ENCODE results near the gene MKNK2.
A peak's percentile ranks its signal among the peaks of the same experiment; 100 is the strongest.

The MKNK2 gene

DNA sequence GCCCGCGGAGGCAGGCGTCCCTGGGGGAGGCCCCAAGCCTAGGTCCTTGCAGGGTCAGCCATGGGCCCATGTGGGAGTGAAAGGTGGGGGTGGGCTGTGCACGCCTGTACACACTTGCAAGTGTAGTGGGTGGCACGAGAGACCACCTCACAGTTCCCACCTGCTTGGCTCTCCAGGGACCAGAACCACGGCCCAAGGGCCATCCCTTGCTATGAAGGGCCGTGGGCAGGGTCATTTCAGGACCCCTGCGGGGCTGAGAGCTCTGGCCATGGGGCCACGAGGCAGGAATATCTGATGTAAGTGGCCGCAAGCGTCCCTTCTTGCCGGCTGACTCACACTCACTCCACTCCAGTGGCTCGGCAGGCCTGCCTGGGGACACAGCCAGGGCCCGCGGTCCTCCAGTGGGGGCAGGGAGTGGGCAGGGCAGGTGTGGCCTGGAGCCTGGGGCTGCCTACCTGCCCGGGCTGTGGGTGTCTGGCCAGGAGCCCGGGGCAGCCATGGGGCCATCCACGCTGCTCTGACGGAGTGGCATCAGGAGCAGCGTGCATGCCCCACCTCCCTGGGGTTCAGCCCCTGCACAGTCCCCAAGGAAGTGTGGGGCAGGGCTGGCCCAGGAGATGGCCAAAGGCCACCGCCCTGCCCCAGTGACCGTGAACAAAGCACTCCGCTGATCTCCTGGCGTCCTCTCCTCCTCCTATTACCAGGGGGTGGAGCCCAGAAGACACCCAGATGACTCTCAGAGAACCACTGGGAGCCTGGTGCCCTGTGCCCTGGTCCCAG, 8.6 kb upstream of the MKNK2 start:
- no peak for DNase-seq (ENCODE audit: low read depth in 1 of 2, low spot score in 1 of 2)
- H3K4me3 ChIP-seq (replicated peaks; ENCODE audit: insufficient read depth, low read length), result no peak overlapping the region
- TF ChIP-seq SPI1 (IDR thresholded peaks at IDR 0.05; ENCODE audit: borderline replicate concordance, low read depth) (no peak), POLR2AphosphoS5 (IDR thresholded peaks at IDR 0.05; ENCODE audit: low read depth) (no peak), GABPA (IDR thresholded peaks at IDR 0.05; ENCODE audit: low read depth) (no peak)
- TF ChIP-seq, protein P1, sequence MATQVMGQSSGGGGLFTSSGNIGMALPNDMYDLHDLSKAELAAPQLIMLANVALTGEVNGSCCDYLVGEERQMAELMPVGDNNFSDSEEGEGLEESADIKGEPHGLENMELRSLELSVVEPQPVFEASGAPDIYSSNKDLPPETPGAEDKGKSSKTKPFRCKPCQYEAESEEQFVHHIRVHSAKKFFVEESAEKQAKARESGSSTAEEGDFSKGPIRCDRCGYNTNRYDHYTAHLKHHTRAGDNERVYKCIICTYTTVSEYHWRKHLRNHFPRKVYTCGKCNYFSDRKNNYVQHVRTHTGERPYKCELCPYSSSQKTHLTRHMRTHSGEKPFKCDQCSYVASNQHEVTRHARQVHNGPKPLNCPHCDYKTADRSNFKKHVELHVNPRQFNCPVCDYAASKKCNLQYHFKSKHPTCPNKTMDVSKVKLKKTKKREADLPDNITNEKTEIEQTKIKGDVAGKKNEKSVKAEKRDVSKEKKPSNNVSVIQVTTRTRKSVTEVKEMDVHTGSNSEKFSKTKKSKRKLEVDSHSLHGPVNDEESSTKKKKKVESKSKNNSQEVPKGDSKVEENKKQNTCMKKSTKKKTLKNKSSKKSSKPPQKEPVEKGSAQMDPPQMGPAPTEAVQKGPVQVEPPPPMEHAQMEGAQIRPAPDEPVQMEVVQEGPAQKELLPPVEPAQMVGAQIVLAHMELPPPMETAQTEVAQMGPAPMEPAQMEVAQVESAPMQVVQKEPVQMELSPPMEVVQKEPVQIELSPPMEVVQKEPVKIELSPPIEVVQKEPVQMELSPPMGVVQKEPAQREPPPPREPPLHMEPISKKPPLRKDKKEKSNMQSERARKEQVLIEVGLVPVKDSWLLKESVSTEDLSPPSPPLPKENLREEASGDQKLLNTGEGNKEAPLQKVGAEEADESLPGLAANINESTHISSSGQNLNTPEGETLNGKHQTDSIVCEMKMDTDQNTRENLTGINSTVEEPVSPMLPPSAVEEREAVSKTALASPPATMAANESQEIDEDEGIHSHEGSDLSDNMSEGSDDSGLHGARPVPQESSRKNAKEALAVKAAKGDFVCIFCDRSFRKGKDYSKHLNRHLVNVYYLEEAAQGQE (IDR thresholded peaks at IDR 0.05; ENCODE audit: insufficient replicate concordance, low read depth), result no peak
- TF ChIP-seq, protein P2, sequence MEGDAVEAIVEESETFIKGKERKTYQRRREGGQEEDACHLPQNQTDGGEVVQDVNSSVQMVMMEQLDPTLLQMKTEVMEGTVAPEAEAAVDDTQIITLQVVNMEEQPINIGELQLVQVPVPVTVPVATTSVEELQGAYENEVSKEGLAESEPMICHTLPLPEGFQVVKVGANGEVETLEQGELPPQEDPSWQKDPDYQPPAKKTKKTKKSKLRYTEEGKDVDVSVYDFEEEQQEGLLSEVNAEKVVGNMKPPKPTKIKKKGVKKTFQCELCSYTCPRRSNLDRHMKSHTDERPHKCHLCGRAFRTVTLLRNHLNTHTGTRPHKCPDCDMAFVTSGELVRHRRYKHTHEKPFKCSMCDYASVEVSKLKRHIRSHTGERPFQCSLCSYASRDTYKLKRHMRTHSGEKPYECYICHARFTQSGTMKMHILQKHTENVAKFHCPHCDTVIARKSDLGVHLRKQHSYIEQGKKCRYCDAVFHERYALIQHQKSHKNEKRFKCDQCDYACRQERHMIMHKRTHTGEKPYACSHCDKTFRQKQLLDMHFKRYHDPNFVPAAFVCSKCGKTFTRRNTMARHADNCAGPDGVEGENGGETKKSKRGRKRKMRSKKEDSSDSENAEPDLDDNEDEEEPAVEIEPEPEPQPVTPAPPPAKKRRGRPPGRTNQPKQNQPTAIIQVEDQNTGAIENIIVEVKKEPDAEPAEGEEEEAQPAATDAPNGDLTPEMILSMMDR (IDR thresholded peaks at IDR 0.05; ENCODE audit: insufficient read depth, low read length), result no peak
- peak overlapping the region; percentile 93 for H3K27ac ChIP-seq (replicated peaks)
- no peaks in the 10 kb centered on the region for H3K27me3 ChIP-seq (ENCODE audit: insufficient read depth, poor library complexity, severe bottlenecking)

DNA sequence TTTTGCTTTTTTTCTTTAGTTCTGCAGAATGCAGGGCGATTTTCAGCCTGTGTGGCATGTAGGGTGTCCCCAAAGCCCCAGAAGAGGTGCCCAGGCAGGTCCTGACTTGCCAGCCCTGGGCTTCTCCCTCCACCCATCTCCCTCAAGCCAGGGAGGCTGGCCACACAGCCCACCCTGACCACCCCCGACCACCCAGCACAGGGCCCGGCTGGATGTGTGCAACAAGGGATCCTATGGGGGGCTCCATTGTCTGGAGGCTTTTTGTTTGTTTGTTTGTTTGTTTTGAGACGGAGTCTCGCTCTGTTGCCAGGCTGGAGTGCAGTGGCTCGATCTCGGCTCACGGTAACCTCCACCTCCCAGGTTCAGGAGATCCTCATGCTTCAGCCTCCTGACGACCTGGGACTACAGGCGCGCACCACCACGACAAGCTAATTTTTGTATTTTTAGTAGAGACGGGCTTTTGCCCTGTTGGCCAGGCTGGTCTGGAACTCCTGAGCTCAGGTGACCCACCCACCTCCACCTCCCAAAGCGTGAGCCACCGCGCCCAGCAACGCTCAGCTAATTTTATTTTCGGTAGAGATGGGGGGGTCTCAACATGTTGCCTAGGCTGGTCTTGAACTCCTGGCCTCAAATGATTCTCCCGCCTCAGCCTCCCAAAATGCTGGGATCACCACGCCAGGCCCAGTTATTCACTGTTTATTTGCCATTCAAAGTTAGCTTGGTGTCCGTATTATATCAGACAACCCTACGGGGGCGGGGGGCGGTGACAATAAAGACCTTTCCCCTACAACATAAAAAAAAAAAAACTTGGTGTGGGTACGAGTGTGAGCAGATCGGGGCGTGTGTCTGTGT, 7.8 kb upstream of the MKNK2 start:
- Histone ChIP-seq H3K27ac (replicated peaks) (peak overlapping the region; percentile 32), H3K27me3 (ENCODE audit: insufficient read depth, poor library complexity, severe bottlenecking) (no peaks in the 10 kb centered on the region), H3K4me3 (replicated peaks; ENCODE audit: insufficient read depth, low read length) (no peak overlapping the region)
- no peak for DNase-seq (ENCODE audit: low read depth in 1 of 2, low spot score in 1 of 2)
- TF ChIP-seq GABPA (IDR thresholded peaks at IDR 0.05; ENCODE audit: low read depth), result no peak
- TF ChIP-seq POLR2AphosphoS5 (IDR thresholded peaks at IDR 0.05; ENCODE audit: low read depth), result no peak
- TF ChIP-seq, protein P1 (IDR thresholded peaks at IDR 0.05; ENCODE audit: insufficient replicate concordance, low read depth), result no peak
- no peak for TF ChIP-seq SPI1 (IDR thresholded peaks at IDR 0.05; ENCODE audit: borderline replicate concordance, low read depth)
- TF ChIP-seq, protein P2 (IDR thresholded peaks at IDR 0.05; ENCODE audit: insufficient read depth, low read length), result no peak

DNA sequence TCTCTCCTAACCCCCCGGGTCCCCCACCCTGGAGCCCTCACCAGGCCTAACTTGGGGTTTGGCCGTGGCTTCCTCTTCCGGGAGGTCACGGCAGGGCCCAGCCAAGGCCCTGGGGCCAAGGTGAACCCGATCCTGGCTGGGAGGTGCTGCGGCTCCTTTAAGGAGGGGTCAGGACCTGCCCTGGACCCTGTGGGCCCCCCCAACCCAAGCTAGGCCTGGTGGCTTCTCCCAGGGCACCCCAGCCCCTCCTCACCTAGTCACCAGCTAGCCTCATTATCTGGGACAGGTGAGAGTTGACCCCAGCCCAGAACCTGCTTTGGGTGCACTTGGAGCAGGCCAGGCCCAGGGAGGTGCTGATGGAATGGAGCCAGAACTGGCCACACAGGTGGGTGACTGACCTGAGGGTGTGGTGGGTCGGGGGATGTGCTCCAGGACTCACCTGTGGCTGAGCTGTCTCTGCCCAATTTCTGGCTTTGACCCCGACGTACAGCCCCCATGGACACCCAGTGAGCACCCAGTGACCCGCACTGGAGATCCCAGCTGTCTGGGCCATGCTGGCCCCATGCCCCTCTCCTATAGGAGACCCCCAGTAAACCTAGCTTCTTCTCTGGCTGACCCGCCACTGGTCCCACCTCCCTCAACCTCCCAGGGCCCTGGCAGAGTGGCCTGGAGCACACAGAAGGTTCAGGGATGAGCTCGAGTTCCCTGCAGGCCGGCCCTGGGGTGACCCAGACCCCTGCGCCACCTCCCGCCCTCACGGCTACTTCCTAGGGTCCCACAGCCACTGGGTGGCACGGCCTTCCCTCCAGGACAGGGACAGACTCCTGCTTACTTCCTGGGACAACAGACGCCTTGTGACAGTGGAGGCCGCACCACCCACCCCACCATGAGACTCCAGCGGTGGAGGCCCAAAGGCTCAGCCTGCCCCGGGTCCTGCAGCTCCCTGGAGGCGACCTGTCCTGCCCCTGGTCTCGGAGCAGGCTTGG, 6.7 kb upstream of the MKNK2 start:
- Histone ChIP-seq H3K4me3 (replicated peaks; ENCODE audit: insufficient read depth, low read length) (no peak overlapping the region), H3K27me3 (ENCODE audit: insufficient read depth, poor library complexity, severe bottlenecking) (no peaks in the 10 kb centered on the region), H3K27ac (replicated peaks) (peak overlapping the region; percentile 32)
- DNase-seq (ENCODE audit: low read depth in 1 of 2, low spot score in 1 of 2), result no peak
- TF ChIP-seq, protein P2 (IDR thresholded peaks at IDR 0.05; ENCODE audit: insufficient read depth, low read length), result no peak
- TF ChIP-seq, protein P1 (IDR thresholded peaks at IDR 0.05; ENCODE audit: insufficient replicate concordance, low read depth), result no peak
- TF ChIP-seq POLR2AphosphoS5 (IDR thresholded peaks at IDR 0.05; ENCODE audit: low read depth) (no peak), GABPA (IDR thresholded peaks at IDR 0.05; ENCODE audit: low read depth) (no peak), SPI1 (IDR thresholded peaks at IDR 0.05; ENCODE audit: borderline replicate concordance, low read depth) (no peak)
